ENCODE results near the gene MAP2K2. TPM values are rescaled to one million over a fixed set of nuclear protein-coding genes. Genes with fewer than 3 reads are reported as not detected.

The MAP2K2 gene
- total RNA-seq, 1 donor from 2014 or later = 114 TPM

DNA sequence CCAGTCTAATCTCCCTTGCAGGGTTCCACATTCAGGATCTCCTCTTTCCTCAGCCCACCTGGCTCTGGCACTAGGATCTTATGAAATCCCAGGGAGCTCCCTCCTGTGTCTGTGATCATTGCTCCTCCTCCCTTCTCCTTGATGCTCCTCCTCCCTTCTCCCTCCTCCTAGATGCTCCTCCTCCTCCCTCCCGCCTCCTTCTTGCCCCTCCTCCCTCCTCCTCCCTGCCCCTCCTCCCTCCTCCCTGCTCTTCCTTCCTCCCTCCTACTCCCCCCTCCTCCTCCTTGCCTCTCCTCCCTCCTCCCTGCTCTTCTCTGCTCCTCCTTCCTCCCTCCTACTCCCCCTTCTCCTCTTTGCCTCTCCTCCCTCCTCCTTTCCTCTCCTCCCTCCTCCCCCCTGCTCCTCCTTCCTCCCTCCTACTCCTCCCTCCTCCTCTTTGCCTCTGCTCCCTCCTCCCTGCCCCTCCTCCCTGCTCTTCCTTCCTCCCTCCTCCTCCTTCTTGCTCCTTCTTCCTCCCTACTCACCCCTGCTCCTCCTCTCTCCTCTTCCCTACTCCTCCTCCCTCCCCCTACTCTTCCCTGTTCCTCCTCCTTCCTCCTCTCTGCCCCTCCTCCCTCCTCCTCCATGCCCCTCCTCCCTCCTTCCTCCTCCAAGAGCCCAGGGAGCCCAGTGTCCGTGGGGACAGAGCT, 42.3 kb downstream of the MAP2K2 start:
- Histone ChIP-seq H3K9me3 (ENCODE audit: control insufficient read depth in 3 of 3, low read length in 3 of 3) (no peaks in the 10 kb centered on the region), H3K27me3 (ENCODE audit: control insufficient read depth in 3 of 3, insufficient read depth in 3 of 3, low read length in 3 of 3) (no peaks in the 10 kb centered on the region), H3K4me1 (ENCODE audit: control insufficient read depth in 3 of 3, insufficient read depth in 3 of 3, low read length in 3 of 3) (peaks cover 7 to 12% (median 10%) of the 10 kb centered on the region in 3 donors), H3K4me3 (ENCODE audit: low read length in 3 of 3) (no peak overlapping the region), H3K36me3 (ENCODE audit: control insufficient read depth in 3 of 3, insufficient read depth in 3 of 3, low read length in 3 of 3) (no peaks in the 10 kb centered on the region), H3K27ac (ENCODE audit: low read depth, low read length) (no peak overlapping the region), H3K9ac (ENCODE audit: low read depth in 1 of 3, low read length in 3 of 3) (peak overlapping the region in 1 of 3 donors; percentile 33)

DNA sequence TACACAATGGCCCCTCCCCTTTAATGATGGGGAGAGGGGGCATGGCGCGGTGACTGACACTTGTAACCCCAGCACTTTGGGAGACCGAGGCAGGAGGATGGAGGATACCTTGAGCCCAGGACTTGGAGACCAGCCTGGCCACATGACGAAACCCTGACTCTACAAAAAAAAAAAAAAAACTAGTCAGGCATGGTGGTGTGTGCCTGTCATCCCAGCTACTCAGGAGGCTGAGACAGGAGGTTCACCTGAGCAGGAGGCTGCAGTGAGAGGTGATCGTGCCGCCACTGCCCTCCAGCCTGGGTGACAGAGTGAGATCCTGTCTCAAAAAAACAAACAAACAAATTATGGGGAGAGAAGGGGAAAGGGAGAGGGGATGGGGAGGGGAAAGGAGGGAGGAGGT, 43.4 kb downstream of the MAP2K2 start:
- Histone ChIP-seq H3K9me3 (ENCODE audit: control insufficient read depth in 3 of 3, low read length in 3 of 3) (no peaks in the 10 kb centered on the region), H3K4me1 (ENCODE audit: control insufficient read depth in 3 of 3, insufficient read depth in 3 of 3, low read length in 3 of 3) (peaks cover 7 to 10% (median 8%) of the 10 kb centered on the region in 3 donors), H3K27me3 (ENCODE audit: control insufficient read depth in 3 of 3, insufficient read depth in 3 of 3, low read length in 3 of 3) (no peaks in the 10 kb centered on the region), H3K27ac (ENCODE audit: low read depth, low read length) (no peak overlapping the region), H3K36me3 (ENCODE audit: control insufficient read depth in 3 of 3, insufficient read depth in 3 of 3, low read length in 3 of 3) (no peaks in the 10 kb centered on the region), H3K9ac (ENCODE audit: low read depth in 1 of 3, low read length in 3 of 3) (no peak overlapping the region), H3K4me3 (ENCODE audit: low read length in 3 of 3) (no peak overlapping the region)

DNA sequence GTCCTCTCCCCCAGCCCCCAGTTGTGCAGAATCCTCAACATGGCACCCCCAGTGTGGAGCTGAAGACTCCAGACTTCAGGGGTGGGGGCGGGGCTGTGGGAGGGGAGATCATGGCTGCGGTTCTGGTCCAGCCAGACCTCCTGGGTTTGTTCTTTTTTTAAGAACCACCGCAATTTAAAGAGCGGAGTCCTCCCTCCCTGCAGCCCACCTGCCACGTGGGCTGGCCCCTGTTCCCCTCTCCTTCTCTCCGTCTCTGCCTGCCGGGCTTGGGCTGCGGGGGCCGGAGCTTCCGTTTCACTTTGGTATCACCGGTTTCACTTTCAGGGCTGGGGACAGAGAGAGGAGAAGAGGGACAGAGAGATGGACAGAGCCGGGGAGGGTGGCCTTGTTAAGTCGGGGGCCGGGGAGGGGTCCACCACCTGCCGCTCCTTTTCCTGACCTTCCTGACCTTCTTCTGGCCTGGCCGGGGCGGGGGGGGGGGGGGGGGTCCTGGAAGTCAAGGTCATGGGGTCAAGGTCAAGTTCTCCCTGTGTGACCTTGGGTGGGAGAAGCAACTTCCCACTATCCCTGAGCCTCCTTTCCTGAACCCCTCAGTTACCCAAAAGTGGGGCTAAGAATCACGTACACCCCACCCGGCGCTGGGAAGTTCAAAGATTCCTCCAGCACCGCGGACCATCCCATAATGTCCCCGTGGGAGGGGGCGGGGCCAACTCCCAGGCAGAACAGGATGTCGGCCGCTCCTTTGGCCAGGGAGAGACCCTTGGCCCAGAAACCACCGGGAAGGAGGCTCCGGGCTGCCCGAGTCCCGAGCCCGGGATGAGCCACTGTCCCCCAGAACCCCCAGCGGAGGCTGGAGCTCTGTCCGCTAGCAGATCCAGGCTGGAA, 45.9 kb downstream of the MAP2K2 start:
- H3K9ac ChIP-seq (ENCODE audit: low read depth in 1 of 3, low read length in 3 of 3) = peak overlapping the region; percentile 50 to 84 (median 72)
- H3K27me3 ChIP-seq (ENCODE audit: control insufficient read depth in 3 of 3, insufficient read depth in 3 of 3, low read length in 3 of 3) = no peaks in the 10 kb centered on the region
- peaks cover 3 to 10% (median 8%) of the 10 kb centered on the region in 3 donors for H3K4me1 ChIP-seq (ENCODE audit: control insufficient read depth in 3 of 3, insufficient read depth in 3 of 3, low read length in 3 of 3)
- peak overlapping the region; percentile 58 for H3K27ac ChIP-seq (ENCODE audit: low read depth, low read length)
- peak overlapping the region; percentile 66 to 78 (median 66) for H3K4me3 ChIP-seq (ENCODE audit: low read length in 3 of 3)
- no peaks in the 10 kb centered on the region for H3K9me3 ChIP-seq (ENCODE audit: control insufficient read depth in 3 of 3, low read length in 3 of 3)
- no peaks in the 10 kb centered on the region for H3K36me3 ChIP-seq (ENCODE audit: control insufficient read depth in 3 of 3, insufficient read depth in 3 of 3, low read length in 3 of 3)

DNA sequence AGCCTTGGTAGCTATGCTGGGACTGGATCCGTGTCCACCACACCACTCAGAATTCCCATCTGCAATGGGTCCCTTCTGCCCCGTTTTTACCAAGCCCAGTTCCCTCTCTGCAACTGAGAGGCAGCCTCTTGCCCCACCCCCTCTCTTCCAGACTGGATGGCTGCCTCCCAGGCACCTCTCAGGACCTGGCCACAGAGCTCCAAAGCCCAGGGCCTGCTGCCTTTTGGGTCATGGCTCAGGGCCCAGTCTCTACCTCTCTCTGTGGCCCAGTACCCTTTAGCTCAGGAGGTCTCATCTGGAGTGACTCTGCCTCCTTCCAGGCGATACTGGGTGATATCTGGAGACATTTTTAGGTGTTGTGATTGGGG, 46.9 kb downstream of the MAP2K2 start:
- H3K27me3 ChIP-seq (ENCODE audit: control insufficient read depth in 3 of 3, insufficient read depth in 3 of 3, low read length in 3 of 3) = no peaks in the 10 kb centered on the region
- peaks cover 3 to 10% (median 8%) of the 10 kb centered on the region in 3 donors for H3K4me1 ChIP-seq (ENCODE audit: control insufficient read depth in 3 of 3, insufficient read depth in 3 of 3, low read length in 3 of 3)
- peak overlapping the region in 2 of 3 donors; percentile 50 to 84 for H3K9ac ChIP-seq (ENCODE audit: low read depth in 1 of 3, low read length in 3 of 3)
- no peaks in the 10 kb centered on the region for H3K36me3 ChIP-seq (ENCODE audit: control insufficient read depth in 3 of 3, insufficient read depth in 3 of 3, low read length in 3 of 3)
- no peaks in the 10 kb centered on the region for H3K9me3 ChIP-seq (ENCODE audit: control insufficient read depth in 3 of 3, low read length in 3 of 3)
- no peak overlapping the region for H3K4me3 ChIP-seq (ENCODE audit: low read length in 3 of 3)
- H3K27ac ChIP-seq (ENCODE audit: low read depth, low read length) = no peak overlapping the region

DNA sequence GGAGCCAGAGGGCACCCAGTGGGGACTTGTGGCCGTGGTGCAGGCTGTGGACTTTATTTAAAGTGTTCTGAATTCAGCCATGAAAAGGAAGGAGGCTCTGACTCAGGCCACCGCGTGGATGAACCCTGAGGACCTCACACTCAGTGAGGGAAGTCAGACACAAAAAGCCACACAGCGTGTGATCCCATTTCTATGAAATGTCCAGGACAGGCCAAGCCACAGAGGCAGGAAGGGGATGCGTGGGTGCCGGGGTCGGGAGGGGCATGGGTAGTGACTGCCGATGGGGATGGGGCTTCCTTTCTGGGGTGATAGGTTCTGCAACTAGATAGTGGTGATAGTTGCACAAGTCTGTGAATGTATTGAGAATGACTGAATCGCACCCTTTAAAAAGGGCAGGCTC, 48.5 kb downstream of the MAP2K2 start:
- Histone ChIP-seq H3K4me3 (ENCODE audit: low read length in 3 of 3) (no peak overlapping the region), H3K27ac (ENCODE audit: low read depth, low read length) (no peak overlapping the region)

DNA sequence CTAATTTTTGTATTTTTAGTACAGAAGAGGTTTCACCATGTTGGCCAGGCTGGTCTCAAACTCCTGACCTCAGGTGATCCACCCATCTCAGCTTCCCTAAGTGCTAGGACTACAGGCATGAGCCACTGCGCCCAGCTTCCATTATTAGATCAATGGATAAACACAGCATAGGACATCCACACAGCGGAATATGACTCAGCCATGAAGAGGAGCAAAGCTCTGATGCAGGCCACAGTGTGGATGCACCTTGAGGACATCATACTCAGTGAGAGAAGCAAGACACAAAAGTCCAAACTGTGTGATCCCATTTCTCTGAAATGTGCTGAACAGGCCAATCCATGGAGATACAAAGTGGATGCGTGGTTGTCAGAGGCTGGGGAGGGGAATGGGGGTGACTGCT, 52.3 kb downstream of the MAP2K2 start:
- H3K9ac ChIP-seq (ENCODE audit: low read depth in 1 of 3, low read length in 3 of 3) = no peak overlapping the region
- H3K27ac ChIP-seq (ENCODE audit: low read depth, low read length) = no peak overlapping the region
- H3K4me1 ChIP-seq (ENCODE audit: control insufficient read depth in 3 of 3, insufficient read depth in 3 of 3, low read length in 3 of 3) = peaks cover 0 to 6% (median 5%) of the 10 kb centered on the region in 3 donors
- H3K4me3 ChIP-seq (ENCODE audit: low read length in 3 of 3) = no peak overlapping the region
- no peaks in the 10 kb centered on the region for H3K27me3 ChIP-seq (ENCODE audit: control insufficient read depth in 3 of 3, insufficient read depth in 3 of 3, low read length in 3 of 3)
- H3K9me3 ChIP-seq (ENCODE audit: control insufficient read depth in 3 of 3, low read length in 3 of 3) = no peaks in the 10 kb centered on the region
- H3K36me3 ChIP-seq (ENCODE audit: control insufficient read depth in 3 of 3, insufficient read depth in 3 of 3, low read length in 3 of 3) = no peaks in the 10 kb centered on the region

More for the DNA sequence above, 48.5 kb downstream of the MAP2K2 start:
- Histone ChIP-seq H3K27me3 (ENCODE audit: control insufficient read depth in 3 of 3, insufficient read depth in 3 of 3, low read length in 3 of 3) (no peaks in the 10 kb centered on the region), H3K36me3 (ENCODE audit: control insufficient read depth in 3 of 3, insufficient read depth in 3 of 3, low read length in 3 of 3) (no peaks in the 10 kb centered on the region), H3K9me3 (ENCODE audit: control insufficient read depth in 3 of 3, low read length in 3 of 3) (no peaks in the 10 kb centered on the region), H3K9ac (ENCODE audit: low read depth in 1 of 3, low read length in 3 of 3) (no peak overlapping the region), H3K4me1 (ENCODE audit: control insufficient read depth in 3 of 3, insufficient read depth in 3 of 3, low read length in 3 of 3) (peaks cover 3 to 10% (median 8%) of the 10 kb centered on the region in 3 donors)

DNA sequence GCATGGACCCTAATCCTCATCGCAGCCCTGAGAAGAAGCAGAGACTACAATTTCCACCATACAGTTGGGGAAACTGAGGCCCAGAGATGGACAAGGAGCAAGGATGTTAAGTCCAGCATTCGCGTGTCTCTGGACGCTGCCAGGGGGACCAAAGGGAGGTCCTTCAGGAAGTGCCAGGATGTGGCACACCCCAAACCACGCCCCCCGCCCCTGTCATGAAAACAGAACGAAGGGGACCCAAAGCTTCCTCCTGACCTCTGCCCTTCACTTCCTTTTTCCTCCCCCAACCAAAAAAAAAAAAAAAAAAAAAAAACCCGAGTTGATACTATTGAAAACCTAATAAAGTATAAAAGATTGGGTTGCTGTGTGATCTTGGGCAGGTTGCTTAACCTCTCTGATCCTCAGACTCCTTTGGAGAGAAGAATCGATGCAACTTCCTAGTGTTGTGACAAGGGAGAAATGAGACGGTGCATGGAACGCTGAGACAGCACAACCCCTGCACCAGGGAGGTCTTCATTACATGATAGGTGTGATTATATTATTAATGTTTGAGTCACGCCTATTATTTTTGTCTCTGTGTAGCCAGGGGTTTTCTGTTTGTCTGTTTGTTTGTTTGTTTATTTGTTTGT, 54.5 kb downstream of the MAP2K2 start:
- no peaks in the 10 kb centered on the region for H3K9me3 ChIP-seq (ENCODE audit: control insufficient read depth in 3 of 3, low read length in 3 of 3)
- H3K9ac ChIP-seq (ENCODE audit: low read depth in 1 of 3, low read length in 3 of 3) = no peak overlapping the region
- H3K27me3 ChIP-seq (ENCODE audit: control insufficient read depth in 3 of 3, insufficient read depth in 3 of 3, low read length in 3 of 3) = no peaks in the 10 kb centered on the region
- no peak overlapping the region for H3K4me3 ChIP-seq (ENCODE audit: low read length in 3 of 3)
- H3K27ac ChIP-seq (ENCODE audit: low read depth, low read length) = no peak overlapping the region
- H3K36me3 ChIP-seq (ENCODE audit: control insufficient read depth in 3 of 3, insufficient read depth in 3 of 3, low read length in 3 of 3) = no peaks in the 10 kb centered on the region
- peaks cover 1 to 8% (median 7%) of the 10 kb centered on the region in 3 donors for H3K4me1 ChIP-seq (ENCODE audit: control insufficient read depth in 3 of 3, insufficient read depth in 3 of 3, low read length in 3 of 3)

DNA sequence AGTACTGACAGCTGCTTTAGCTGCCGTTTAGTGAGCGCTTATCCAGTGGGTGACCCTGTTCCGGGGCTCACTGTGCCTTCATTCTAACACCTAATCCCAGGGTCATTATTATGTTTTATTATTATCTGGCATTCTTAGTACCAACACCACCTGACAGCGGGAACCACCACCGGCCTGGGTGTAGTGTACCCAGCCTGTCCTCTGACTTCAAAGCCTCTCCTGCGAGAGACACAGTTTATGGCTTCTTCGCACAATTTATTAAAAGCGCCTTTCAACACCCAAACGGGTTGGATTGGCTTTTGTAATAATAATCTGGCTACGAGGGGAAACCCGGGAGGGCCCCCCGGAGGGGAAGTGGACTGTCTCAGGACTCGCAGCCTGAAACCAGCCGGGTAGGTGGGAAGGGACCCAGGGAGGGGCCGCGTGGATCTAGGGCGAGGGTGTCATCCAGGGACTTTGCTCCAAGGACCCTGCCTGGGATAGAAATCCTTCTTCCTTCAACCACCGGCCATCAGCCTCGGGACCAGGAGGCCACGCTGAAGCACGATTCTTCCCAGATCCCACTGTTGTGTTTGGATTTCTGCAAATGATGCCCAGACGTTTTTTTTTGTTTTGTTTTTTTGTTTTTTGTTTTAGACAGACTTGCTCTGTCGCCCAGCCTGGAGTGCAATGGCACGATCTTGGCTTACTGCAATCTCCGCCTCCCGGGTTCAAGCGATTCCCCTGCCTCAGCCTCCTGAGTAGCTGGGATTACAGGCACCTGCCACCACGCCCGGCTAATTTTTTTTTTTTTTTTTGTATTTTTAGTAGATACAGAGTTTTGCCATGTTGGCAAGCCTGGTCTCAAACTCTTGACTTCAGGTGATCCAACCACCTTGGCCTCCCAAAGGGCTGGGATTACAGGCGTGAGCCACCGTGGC, 55.6 kb downstream of the MAP2K2 start:
- Histone ChIP-seq H3K4me3 (ENCODE audit: low read length in 3 of 3) (peak overlapping the region; percentile 46 to 67 (median 59)), H3K9me3 (ENCODE audit: control insufficient read depth in 3 of 3, low read length in 3 of 3) (no peaks in the 10 kb centered on the region), H3K27me3 (ENCODE audit: control insufficient read depth in 3 of 3, insufficient read depth in 3 of 3, low read length in 3 of 3) (no peaks in the 10 kb centered on the region), H3K9ac (ENCODE audit: low read depth in 1 of 3, low read length in 3 of 3) (peak overlapping the region; percentile 10 to 77 (median 64)), H3K27ac (ENCODE audit: low read depth, low read length) (peak overlapping the region; percentile 81), H3K4me1 (ENCODE audit: control insufficient read depth in 3 of 3, insufficient read depth in 3 of 3, low read length in 3 of 3) (peaks cover 11 to 18% (median 17%) of the 10 kb centered on the region in 3 donors), H3K36me3 (ENCODE audit: control insufficient read depth in 3 of 3, insufficient read depth in 3 of 3, low read length in 3 of 3) (no peaks in the 10 kb centered on the region)

DNA sequence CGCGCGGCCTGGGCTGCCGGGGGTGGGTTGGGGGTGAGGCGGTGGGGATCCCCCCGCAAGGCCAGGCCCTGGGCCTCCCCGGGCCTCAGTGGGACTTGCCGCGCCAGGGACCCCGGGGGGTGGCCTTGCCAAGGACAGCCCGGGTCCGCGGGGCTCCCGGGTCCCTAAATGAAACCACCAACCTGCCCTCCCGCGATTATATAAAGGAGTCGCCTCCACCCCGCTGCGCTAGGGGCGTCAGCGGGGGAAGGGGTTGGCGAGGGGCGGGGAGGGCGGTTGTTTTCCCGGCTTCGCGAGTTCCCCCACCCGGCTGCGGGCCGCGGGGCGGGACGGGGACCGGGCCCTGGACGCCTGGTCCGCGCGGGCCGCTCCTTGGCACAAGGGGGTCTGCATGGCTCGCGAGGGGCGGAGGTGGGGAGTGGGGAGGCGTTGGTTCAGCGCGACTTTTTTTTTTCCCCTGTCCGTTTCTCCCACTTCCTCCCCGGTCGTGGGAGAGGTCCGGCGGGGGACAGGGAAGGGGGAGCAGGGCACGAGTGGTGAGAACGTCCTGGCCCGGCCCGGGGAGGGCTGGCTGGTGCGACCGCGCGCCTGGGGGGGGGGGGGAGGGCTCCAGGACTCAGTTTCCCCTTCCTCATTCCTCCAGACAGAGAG, 56.4 kb downstream of the MAP2K2 start:
- Histone ChIP-seq H3K4me1 (ENCODE audit: control insufficient read depth in 3 of 3, insufficient read depth in 3 of 3, low read length in 3 of 3) (peaks cover 18 to 26% (median 24%) of the 10 kb centered on the region in 3 donors), H3K27ac (ENCODE audit: low read depth, low read length) (peak overlapping the region; percentile 81), H3K9ac (ENCODE audit: low read depth in 1 of 3, low read length in 3 of 3) (peak overlapping the region in 2 of 3 donors; percentile 64 to 77), H3K4me3 (ENCODE audit: low read length in 3 of 3) (peak overlapping the region; percentile 46 to 67 (median 59)), H3K9me3 (ENCODE audit: control insufficient read depth in 3 of 3, low read length in 3 of 3) (no peaks in the 10 kb centered on the region), H3K27me3 (ENCODE audit: control insufficient read depth in 3 of 3, insufficient read depth in 3 of 3, low read length in 3 of 3) (no peaks in the 10 kb centered on the region), H3K36me3 (ENCODE audit: control insufficient read depth in 3 of 3, insufficient read depth in 3 of 3, low read length in 3 of 3) (no peaks in the 10 kb centered on the region)

Data from skeletal muscle tissue (tissue), 4 donors.